22Rv1 (cell line): Measurements from ENCODE around the gene SDE2.

Experiments used
- H3K27ac ChIP-seq: fragments of 450-650 bp; 2 replicates; pipeline ENCODE4 v1.5.1; 2017
- ZFX ChIP-seq: fragments of 450-650 bp; IDR thresholded peaks from 2 replicates; pipeline ENCODE4 v1.6.1; 2017; ENCODE audit warnings: antibody characterized with exemption, borderline replicate concordance
- TF ChIP-seq, protein P1 (sequence below): fragments of 450-650 bp; IDR thresholded peaks from 2 replicates; pipeline ENCODE4 v1.5.1; 2017; ENCODE audit warnings: mild to moderate bottlenecking

Gene SDE2

GRCh38 chr1:225999227-225999911, at the start of gene SDE2:
Gene SDE2, minus strand, starts transcription at chr1:225999343. Its CDS starts 31 bp downstream, at chr1:225999312.
- no peak for TF ChIP-seq ZFX
- TF ChIP-seq, protein P1, sequence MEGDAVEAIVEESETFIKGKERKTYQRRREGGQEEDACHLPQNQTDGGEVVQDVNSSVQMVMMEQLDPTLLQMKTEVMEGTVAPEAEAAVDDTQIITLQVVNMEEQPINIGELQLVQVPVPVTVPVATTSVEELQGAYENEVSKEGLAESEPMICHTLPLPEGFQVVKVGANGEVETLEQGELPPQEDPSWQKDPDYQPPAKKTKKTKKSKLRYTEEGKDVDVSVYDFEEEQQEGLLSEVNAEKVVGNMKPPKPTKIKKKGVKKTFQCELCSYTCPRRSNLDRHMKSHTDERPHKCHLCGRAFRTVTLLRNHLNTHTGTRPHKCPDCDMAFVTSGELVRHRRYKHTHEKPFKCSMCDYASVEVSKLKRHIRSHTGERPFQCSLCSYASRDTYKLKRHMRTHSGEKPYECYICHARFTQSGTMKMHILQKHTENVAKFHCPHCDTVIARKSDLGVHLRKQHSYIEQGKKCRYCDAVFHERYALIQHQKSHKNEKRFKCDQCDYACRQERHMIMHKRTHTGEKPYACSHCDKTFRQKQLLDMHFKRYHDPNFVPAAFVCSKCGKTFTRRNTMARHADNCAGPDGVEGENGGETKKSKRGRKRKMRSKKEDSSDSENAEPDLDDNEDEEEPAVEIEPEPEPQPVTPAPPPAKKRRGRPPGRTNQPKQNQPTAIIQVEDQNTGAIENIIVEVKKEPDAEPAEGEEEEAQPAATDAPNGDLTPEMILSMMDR, result no peak
- H3K27ac ChIP-seq, result peak within 1 kb of the TSS; percentile 83

- H3K27ac ChIP-seq, result no peak overlapping the region
- TF ChIP-seq ZFX, result no peak
- TF ChIP-seq, protein P1, result no peak
Measured at GRCh38 chr1:226048886-226049285, 49.7 kb upstream of the SDE2 start.

- no peak for TF ChIP-seq ZFX
- TF ChIP-seq, protein P1, result no peak
- no peak overlapping the region for H3K27ac ChIP-seq
Measured at GRCh38 chr1:226047495-226047894, 48.4 kb upstream of the SDE2 start.

DNA sequence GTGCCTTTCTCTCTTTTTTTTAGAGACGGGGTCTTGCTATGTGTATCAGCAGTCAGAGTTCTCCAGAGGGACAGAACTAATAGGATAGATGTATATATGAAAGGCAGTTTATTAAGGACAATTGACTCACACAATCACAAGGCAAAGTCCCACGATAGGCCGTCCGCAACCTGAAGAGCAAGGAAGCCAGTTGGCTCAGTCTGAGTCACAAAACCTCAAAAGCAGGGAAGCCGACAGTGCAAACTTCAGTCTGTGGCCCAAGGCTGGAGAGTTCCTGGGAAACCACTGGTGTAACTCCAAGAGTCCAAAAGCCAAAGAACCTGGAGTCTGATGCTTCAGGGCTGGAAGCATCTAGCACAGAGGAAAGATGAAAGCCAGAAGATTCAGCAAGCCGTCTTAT, 47.1 kb upstream of the SDE2 start:
- TF ChIP-seq ZFX, result no peak
- TF ChIP-seq, protein P1, result no peak
- no peak overlapping the region for H3K27ac ChIP-seq

DNA sequence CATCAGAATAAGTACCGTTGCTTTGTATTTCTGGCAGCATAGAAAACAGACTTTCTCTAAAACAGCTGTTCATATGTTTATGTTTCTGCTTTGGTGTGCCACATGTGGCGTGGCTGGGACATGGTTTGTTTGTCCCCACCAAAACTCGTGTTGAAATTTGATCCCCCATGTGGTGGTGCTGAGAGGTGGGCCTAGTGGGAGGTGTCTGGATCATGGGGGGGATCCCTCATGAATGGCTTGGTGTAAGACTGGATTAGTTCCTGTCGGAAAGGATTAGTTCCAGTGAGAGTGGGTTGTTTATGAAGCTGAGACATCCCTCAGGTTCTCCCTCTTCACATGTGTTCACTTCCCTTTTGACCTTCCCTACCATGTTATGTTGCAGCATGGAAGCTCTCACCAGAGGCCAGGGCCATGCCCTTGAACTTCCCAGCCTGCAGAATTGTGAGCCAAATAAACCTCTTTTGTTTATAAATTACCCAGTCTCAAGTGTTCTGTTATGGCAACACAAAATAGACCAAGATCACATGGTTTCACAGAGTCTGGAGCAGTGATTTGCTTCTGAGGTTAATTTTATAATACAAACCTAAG, 45.5 kb upstream of the SDE2 start:
- TF ChIP-seq ZFX, result no peak
- TF ChIP-seq, protein P1, result no peak

GRCh38 chr1:226041419-226041818, 42.3 kb upstream of the SDE2 start:
- no peak overlapping the region for H3K27ac ChIP-seq
- TF ChIP-seq ZFX, result no peak
- TF ChIP-seq, protein P1, result no peak

More for the DNA sequence above, 45.5 kb upstream of the SDE2 start:
- no peak overlapping the region for H3K27ac ChIP-seq

GRCh38 chr1:226038661-226039060, 39.5 kb upstream of the SDE2 start:
- TF ChIP-seq, protein P1, result no peak
- TF ChIP-seq ZFX, result no peak
- H3K27ac ChIP-seq, result no peak overlapping the region
